Cerebellar cortex (tissue), 1 donor: ENCODE data around the gene TSEN15.
A peak's percentile ranks its signal among the peaks of the same experiment; 100 is the strongest.

Experiments used
- DNase-seq: peaks from one replicate; pipeline ENCODE4 v3.0.0-alpha.2; 2015; ENCODE audit warnings: low spot score

Gene TSEN15

DNA sequence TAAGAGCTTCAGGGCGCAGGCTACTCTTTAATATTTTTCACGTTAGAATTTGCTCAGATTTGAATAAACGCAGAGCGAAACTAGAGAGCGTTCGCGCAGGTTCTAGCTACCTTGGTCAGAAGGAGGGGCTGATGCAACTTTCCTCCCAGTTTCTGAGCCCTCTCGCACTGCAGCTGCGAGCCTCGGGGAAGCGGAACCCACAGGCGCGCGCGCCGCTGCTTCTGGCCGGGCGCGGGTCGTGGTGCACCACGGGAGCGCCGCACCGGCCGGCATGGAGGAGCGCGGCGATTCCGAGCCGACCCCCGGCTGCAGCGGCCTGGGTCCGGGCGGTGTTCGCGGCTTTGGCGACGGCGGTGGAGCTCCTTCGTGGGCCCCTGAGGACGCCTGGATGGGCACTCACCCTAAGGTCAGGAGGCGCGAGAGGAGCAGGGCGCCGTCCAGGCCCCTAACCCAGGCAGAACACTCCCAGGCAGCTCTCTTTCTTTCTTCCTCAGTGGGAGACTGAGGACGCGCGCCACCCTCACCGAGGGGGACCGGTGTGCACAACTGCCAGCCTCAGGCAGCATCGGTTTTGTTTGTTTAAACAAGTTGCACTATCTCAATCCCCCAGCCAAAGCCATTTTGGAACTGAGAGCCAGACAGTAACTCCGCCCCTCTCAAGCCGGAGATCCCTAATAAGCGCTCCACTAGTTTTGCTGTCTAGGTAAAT, at the start of gene TSEN15:
Gene TSEN15, plus strand, starts transcription at position 246 of the 709 bp plus-strand sequence. Its CDS starts 26 bp downstream, at position 272.
- DNase-seq, result peak; percentile 68

DNA sequence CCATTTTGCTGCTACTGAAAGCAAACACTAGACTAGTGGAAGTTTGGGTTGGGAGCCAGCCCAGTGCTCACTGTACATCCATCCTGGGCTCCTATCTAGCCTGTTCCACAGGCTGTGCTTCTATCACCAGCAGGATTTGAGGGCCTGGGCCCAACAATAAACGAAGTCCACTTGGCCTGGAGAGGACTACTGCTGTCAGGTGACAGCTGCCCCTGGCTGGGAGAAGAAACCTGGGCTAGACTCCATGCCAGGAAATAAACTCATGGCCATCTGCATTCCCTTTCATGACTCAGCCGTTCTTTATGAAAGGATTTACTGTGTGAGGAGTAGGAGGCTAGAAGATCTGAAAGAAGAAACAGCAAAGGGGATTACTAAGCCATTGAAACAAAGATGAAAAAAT, 49.5 kb upstream of the TSEN15 start:
- peak; percentile 98 for DNase-seq

DNA sequence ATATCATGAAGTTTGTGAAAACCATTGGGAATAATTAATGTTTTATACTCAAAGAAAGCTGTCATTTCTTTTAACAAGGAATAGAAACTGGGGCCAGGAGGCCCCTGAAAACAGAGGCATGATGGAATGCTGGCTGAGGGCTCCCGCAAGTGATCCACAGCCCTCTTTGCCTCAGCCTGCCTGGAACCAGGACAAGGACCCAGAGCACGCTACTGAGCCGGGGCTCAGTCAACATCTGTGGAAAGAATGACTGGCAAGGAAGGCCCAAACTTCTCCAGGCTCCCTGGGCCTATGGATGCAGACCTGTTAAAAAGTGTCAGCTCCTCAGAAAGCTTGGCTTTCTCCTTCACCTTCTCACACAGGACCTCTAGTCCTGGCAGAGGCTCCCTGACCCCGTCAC, 46.6 kb upstream of the TSEN15 start:
- DNase-seq, result no peak

DNA sequence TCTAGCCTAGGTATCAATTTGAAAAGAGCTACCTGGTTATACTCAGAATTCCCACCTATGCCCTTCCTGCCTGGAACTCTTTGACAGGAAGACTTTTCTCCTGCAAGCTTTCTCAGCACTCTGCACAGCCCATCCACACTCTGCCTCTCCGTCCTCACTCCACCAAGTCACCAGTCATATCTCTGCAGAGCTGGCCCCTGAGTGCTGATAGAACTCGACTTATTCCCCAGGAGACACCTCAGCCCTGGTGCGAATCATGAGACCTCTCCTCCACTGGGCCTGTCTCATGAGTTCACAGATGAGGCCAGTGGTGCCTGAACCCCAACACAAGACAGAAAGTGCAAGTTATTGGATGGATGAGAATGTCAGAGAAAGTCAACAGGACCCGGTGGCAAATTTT, 46.0 kb upstream of the TSEN15 start:
- DNase-seq, result no peak

DNA sequence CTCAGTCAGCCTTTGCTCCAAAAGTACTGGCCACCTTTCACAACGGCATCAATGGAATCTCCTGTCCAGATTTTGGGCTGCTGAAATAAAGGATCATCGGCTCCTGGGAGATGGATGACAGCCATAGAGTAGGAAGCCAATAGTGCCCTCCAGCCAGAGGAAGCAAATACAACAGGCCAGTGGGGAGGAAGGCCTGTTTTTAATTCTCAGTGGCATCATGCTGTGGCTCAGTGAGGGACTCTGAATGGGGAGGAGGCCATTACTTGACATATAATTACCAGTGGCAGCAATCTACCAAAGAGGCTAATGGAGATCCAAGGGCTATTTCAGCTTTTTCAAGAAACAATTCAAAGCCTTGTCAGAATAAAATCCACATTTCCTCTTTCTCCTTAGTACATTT, 40.7 kb upstream of the TSEN15 start:
- no peak for DNase-seq

DNA sequence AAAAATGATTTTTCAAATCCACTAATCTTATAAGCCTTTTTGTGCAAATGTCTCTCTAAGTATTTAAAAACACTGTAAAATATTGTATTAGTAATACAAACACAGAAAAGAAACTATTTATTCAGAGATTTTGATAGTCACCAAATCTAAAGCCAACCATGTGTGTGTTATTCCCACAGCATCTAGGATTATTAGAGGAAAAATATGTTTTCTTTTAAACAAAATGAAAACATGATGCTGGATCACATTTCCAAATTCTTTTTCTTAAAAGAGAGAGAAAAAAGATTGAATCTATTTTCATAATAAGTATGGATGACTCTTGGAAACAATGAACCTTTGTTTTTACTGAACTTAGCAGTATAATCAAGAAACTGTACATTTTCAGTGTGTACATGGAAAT, 39.3 kb upstream of the TSEN15 start:
- DNase-seq, result no peak

DNA sequence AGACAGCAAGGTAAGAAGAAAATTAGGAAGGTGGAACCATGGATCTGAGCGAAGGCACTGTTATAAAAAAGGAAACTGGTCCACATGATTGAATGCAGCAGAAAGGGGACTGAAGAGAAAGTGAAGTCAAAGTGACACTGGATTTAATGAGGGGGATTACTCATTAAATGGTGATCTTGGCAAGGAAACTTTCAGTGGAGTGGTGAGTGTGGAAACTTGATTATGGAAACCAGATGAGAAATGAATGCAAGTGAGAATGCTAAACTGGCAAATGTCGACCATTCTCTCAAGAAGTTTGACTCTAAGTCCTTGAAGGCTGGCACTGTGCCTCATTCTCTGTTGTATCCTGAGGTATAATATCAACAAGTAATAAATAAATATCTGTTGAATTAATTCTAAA, 37.3 kb upstream of the TSEN15 start:
- DNase-seq, result no peak

DNA sequence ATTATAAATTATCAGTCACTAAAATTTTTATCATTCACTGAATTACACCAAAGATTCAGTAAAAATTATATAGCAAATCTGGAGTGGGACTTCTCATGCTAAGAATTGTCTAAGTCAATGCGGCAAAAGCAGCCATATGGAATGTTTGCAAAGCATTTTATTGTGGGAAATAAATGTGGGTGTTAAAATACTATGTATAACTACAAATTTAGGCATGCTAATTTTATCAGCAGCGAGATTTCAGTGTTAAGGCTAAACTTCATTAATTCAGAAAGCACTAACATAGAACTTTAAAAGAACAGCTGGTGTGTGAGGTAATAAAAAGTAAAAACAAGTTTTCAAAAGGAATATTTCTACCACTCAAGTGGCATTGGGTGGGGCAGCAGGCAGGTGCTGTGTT, 35.4 kb upstream of the TSEN15 start:
- DNase-seq, result no peak

DNA sequence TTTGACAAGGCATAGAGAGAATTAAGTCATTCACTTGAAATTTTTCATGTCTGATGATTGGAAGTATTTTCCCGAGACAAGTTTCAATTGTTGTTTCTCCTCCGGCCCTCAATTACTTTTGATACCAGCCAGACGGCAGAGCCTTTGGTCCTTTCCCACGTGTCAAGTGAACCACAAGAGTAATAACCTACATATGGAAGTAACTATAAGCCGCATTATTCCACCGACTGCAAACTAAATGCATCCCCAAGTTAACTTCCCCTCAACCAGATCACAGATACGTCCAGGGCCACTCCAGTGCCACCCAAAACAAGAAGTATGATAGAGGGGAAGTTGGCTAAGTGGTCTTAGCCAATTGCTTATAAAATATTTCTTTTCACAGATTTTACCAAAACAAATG, 34.2 kb upstream of the TSEN15 start:
- DNase-seq, result no peak

DNA sequence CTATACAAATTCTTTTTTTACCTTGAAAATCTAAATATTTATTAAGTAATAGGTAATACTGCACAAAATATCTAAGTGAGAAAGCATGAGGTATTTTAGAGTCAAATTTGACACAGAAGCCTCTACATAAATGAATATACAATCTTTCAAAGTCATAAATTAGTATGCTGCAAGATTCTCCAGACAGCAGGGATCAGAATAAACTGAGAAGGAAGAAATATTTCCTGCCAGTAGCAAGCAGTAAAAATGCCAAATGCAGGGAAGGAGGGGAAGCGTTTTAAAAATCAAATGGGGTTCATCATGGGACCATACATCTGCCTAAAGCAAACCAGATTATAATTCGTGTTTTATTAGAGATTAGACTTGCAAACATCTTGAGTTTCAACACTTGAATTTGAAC, 32.9 kb upstream of the TSEN15 start:
- DNase-seq, result peak; percentile 12

DNA sequence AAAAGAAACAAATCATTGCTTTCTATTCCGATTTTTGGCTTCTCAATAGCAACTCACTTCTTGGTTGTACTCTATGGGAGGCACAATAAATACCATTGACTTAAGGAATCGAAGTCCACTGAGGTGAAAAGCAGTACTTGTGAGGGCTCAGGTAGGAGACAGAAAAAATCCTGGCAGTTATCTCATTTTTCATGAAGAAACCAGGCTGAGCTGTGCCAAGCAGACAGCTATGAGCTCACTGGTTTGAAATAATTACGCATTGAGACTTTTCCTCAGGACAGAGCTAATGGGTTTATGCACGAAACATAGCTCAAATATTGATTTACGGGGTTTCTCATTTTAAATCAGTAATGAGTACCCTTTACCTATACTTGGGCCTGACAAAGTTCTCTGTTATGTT, 32.5 kb upstream of the TSEN15 start:
- peak; percentile 74 for DNase-seq

DNA sequence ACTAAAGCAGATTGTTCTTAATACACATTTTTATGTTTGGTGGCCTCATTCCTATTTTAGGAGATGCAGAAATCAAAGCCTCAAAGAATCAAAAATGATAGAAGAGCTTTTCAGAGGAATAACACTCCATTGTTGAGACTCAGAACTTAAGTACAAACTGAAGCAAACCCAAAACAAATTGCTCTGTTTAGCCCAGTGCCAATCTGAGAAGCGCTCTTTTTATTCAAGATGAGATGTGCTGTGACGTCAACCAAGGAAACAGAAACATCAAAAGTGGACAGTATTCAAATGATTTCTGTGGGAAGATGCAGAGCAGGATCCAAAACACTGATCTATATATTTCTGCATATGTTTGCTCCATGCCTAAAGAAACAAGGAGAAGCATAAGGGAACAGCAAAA, 32.0 kb upstream of the TSEN15 start:
- DNase-seq, result peak; percentile 29

DNA sequence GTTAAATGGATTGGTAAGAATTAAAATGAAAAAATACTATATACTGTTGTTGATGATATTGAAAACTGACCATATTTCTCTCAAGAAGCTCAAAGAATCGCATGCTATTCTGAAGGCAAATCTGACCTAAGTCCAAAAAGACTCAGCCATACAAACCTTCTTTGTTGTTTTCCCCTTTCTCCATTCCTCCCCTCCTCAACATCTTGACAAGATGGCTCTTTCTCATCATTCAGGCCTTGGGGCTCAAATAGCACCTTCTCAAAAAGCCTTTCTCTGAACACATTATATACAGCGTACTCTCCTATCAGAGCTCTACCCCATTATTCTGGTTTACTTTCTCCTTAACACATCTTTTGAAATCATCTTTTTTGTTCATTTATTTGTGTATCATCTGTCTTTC, 31.2 kb upstream of the TSEN15 start:
- DNase-seq, result no peak

DNA sequence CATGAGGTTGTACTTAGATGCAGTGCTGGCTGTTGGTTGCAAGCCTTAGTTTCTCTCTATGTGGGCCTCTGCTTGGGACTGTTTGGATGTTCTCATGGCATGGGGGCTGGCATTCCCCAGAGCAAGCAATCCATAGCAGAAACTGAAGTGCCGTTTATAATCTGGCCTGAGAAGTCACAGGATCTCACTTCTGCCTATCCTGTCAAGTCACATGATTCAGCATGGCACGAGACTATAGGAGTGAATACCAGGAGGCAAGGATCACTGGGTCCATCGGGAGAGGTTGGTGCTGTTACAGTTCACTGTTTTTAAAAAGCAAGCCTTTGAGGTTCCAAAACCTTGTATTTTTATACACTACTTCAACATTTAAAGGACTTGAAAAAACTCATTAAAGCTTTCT, 30.7 kb upstream of the TSEN15 start:
- peak; percentile 15 for DNase-seq

DNA sequence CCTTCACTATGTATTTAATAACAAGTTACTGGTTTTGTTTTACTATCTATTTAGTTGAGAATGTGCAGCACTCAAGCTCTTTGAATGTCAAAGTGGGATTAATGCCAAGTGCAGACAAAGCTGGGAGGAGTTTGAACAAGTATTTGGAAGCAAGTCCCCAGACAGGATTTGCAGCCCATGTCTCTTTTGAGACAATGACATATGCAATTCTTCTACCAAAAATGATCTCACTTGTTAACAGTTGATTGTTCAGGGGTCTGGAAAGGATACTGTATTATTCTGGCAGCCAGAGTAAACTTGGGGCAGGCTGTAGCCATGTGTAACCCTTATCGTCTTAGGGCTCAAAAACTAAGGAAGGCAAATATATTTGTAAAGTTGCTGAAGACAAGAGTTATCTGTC, 29.8 kb upstream of the TSEN15 start:
- peak; percentile 32 for DNase-seq

DNA sequence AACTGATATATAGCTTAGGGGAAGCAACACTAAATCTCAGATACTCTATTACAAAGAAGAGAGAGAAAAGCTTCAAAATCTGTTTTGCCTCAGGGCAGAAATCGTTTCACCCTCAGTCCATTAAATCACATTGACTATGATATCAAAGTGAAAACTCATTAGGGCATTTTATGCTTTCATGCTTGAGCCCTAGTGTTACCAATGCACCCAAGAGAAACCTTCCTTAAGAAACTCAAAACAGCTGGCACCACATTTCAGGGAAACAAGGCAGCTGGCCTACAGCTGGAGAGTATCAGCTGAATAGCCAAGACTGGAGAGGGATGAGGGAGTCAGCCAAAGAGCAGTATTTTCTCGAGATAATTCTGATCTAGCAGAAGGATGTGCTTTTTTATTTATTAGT, 28.9 kb upstream of the TSEN15 start:
- no peak for DNase-seq

DNA sequence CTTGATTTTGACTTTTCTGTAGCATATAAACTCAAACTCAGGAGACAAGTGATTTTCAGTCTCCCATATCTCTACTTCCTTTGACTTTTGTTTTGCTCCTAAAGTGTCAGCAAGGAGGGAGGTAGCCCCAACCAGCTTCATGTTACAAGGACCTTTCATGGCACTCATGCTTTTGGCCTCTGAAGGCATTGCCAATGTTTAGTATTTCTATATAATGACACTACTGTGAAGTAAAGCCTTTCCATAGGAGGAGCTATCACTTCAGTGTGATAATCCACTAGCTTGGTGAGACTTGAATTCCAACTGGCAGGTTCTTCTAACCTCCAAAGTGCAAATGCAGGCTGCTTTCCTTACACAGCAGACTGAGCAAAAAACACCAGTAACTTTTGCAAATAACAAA, 28.4 kb upstream of the TSEN15 start:
- DNase-seq, result no peak

DNA sequence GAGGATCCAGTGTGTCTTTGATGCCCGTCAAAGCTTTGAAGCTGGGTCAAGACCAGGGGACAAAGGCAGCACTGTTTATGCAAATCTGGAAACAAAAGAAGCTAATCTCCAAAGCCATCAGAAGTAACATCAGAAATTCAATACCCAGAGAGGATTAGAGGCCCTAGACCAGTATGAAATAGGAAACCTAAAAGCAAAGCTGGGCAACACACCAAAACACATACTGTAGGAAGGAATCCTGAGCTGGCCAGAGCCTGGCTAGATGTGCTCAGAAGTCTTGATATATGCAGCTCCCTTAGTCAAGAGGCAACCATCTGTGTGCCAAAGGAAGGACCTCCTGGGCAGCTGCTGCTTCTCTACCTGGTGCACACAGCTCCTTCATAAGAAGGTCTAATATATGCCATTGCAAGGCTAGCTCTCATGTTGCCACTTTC, 26.3 kb upstream of the TSEN15 start:
- DNase-seq, result peak; percentile 13

DNA sequence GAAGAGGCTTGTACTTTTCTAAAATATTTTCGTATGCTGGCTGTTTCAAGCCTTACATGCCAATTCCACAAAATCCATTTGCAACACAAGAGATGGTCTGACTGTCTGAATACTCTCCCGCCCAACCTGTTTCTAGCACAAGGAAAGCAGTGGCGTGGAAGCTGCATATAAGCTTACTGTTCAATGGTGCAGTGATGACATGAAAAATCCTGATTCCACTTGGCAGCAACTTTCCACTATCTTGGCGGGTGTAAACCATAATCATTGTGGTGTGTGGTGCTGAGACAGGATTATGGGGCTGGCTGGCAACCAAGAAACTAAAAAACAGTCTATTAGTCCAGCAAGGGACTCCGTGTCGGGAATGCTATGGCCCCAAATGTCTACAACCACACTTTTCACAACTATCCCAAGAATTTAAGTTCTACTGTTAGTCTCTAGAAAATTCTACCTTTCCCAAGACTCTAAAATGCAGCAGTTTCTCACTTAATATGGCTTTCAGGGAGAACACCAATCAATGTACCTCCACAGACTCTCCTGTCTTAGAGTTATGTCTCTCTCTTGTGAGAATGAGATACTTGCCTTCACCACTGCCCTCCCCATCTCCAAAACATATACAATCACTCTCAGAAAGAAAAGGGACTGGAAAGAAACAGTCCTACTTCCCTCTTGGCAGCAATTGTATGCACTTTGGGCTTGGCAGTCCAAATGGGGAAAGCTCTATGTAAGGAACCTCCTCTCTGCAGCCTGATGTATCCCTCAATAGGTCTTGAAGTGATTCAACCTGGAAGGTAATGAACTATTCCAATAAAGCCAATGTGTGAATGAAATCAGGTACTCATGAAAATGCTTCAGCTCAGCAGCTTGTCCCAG, 23.5 kb upstream of the TSEN15 start:
- peak; percentile 17 for DNase-seq

DNA sequence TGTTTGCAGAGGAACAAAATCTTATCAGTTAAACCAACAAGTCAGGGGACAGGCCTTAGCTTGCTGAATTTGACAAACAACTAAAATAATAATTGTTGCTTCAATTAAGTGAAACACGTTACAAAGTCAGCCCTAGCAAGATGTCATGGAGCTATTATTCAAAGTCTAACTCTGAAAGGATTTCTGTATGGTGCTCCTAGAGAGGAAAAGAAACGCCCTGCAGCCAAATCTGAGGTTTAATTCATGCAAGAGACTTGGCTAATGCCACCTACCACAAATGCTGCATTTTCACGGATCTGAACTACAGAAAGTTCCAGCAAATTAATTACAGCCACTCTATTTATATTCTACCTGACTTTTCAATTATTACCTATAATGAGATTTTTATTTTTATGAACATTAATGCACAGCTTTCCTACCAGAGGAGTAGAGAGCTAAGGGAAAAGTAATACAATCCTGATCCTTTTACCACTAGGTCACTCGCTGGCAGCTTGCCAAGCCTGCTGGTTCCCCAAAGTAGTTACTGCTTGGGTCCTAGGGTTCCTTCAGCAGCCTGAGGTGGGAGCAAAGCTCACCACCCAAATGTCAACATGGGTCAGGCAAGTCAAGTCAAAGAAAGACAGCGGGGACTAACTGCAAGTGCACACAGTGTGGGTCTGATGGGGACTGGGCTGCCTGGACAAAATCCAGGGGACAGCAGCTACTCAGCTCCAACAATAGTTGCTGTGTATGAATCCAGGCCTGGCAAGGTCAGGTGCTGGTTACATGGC, 22.5 kb upstream of the TSEN15 start:
- no peak for DNase-seq

DNA sequence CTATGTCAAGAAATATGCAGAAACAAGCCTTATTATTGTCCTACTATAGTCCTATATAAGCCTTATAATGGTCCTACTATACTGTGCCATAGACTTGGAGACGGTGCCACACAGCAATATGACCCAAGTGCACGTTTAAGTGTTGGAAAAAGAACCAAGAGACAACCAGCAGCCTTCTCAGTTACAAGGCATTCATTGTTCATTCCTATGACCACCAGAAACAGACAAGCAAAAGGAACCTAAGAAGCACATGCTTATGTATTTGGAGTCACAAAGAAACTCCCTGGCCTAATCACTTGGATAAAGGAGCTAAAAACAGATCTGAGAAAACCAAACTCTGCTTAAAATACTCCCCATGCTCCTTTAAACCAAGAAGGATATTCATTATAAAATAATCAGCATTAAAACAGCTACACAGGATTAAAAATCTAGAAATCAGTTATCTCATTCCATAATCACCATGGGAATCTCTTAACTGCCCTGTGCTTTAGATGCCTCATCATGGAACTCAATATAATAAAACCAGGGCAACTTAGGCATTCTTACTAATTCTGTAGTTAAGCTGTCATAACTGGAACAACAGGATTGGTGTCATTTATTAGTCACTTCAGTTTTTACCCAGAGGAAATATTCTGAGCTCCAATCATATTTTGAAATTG, 21.0 kb upstream of the TSEN15 start:
- no peak for DNase-seq

DNA sequence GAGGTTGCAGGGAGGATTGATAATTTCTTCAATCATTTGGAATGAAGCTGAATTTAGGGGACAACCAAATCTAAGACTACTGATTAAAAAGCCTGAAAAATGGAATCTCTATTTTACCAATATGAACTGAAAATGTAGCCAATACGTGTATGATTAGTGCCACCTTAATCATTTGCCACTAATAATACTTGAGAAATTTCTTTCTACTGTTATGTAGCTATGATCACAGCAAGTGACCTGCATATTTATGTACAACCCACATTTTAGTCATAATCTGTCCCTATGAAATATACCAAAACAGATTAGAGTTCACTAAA, 20.5 kb upstream of the TSEN15 start:
- no peak for DNase-seq
